M059J (cell line): Measurements from ENCODE around the gene SCAANT1. TPM values are rescaled to one million over a fixed set of nuclear protein-coding genes. Genes with fewer than 3 reads are reported as not detected.

ENCODE experiments used
- DNase-seq: peaks from one replicate; pipeline ENCODE4 v3.0.0-alpha.2; 2012; ENCODE audit warnings: low read depth
- total RNA-seq: library from RNA; depleted of rRNA; stranded (reverse); fragments of >200 nt; shearing (Covaris generic); gene quantifications from 2 replicates; pipeline ENCODE4 v1.2.3, GENCODE V29; 2014; rRNA removed

The SCAANT1 gene
- total RNA-seq, result not detected in 2 replicates

DNA sequence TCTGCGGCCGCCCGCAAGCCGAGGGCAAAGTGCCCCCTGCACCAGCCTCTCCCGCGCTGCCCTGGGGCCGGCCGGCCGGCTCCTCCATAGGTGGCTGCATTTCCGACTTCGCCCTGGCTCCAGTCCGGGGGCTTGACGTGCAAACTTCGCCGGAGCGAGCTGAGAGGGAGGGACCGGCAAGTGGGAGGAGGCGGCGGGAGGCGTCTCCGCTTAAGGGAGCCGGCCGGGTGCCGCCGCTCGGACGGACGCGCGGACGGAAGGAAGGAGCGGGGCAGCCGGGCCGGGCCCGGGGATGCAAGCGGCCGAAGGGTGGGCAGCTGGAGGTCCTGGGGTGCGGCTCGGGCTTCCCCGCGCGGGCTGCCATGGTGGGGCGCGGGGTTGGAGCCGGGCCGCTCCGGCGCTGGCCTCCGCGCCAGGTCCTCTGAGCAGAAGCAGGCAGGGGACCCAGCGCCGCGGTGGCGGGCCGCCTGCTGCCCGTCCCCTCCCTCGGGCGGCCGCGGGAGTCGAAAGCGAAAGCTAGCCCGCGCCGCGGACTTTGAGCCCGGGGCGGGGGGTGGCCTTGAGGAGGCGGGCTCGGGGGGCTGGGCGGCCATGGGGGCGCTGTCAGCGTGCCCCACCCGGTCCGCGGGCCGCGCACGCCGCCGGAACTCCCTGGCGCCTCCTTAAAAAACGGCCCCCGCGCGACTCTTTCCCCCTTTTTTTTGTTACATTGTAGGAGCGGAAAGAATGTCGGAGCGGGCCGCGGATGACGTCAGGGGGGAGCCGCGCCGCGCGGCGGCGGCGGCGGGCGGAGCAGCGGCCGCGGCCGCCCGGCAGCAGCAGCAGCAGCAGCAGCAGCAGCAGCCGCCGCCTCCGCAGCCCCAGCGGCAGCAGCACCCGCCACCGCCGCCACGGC, at the start of gene SCAANT1:
TSS of gene SCAANT1 (minus strand) at position 511 of the 895 bp plus-strand sequence.
- DNase-seq, result peak; percentile 78

- DNase-seq, result peak; percentile 25
Measured at GRCh38 chr3:63961891-63962290, 49.7 kb upstream of the SCAANT1 start.

- peak; percentile 55 for DNase-seq
Measured at GRCh38 chr3:63960048-63960711, 48.0 kb upstream of the SCAANT1 start.

DNA sequence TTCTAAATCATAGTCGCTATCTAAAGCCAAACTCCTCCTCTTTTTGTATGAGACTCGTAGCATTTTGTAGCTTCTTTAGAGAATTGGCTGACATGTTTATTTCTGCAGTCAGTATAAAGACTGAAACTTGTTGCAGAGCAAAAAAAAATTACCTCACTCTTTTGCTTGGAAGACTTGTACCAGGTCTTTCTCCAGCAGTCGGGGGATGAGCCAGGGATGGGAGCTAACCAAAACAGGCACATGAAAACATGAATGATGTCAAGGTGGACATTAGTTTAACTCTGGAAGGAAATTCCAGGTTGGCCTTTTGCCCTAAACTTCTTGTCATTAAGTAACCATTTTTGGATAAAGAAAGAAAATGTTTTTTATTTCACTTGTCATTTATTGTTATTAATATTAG, 47.0 kb upstream of the SCAANT1 start:
- no peak for DNase-seq

DNA sequence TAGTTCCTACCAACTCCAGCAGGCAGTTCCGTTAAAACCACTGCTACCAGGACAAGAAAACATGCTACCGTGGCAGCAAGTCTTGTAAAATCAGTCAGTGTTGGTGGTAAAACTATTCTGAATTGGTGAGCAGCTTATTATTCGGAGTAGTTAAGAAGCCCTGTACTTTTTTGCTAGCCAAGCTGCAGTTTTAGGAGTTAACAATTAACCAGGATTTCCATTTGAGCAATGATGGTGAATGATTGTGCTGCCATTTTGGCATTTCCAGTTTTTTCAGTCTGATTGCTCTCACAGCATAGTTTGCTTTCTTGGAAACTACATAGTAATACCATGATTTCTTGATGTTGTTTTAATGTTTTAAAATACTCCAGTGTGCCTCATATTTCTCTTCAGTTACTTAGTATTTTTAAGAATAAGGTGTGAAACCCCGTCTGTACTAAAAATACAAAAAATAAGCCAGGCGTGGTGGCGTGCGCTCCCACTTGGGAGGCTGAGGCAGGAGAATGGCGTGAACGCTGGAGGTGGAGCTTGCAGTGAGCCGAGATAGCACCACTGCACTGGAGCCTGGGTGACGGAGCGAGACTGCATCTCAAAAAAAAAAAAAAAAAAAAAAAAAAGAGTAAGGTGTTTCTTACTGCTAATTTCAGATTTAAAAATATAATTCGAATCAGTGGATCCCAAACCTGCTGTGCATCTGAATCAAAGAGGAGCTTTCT, 43.8 kb upstream of the SCAANT1 start:
- DNase-seq, result no peak

- DNase-seq, result no peak
Measured at GRCh38 chr3:63955036-63955650, 43.0 kb upstream of the SCAANT1 start.

GRCh38 chr3:63954182-63954581, 42.0 kb upstream of the SCAANT1 start:
- peak; percentile 8 for DNase-seq

- DNase-seq, result no peak
Measured at GRCh38 chr3:63952248-63952594, 40.0 kb upstream of the SCAANT1 start.

- no peak for DNase-seq
Measured at GRCh38 chr3:63951492-63952247, 39.5 kb upstream of the SCAANT1 start.

- DNase-seq, result no peak
Measured at GRCh38 chr3:63950698-63951097, 38.5 kb upstream of the SCAANT1 start.

DNA sequence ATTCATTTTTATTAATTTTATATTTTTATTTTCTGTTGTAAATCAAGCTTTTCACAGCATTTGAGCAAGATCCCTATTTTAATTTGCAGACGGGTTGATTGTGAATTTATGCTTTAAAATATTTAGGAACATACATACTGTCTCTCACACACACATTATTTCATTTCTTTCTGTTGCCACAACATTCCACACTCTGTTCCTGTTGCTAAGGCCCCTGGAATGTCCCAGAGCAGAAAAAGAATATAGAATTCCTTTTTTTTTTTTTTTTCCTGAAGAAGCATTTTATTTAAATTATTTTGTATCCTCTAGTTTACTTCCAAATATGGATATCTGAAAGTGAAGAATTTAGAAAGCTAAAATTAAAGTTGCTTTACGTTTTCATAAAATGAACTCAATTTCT, 36.8 kb upstream of the SCAANT1 start:
- DNase-seq, result no peak

DNA sequence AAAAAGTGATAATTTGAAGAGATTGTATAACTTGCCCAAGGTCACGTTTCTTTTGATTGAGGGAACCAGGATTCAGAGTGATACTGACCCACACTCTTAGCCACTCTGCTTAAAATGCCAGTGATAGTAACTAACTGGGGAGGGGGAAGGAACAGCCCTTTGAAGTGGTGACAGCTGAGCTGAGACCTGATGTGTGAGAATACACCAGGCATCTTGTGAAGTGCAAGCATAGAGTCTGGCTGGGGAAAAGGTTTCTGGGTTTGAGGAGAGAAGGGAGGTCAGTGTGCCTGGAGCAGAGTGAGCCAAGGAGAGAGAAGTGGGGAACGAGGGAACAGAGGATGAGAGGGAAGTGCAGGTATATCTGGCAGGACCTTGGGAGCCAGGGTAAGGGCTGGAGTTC, 35.4 kb upstream of the SCAANT1 start:
- DNase-seq, result no peak

- DNase-seq, result no peak
Measured at GRCh38 chr3:63946753-63947152, 34.6 kb upstream of the SCAANT1 start.

- no peak for DNase-seq
Measured at GRCh38 chr3:63945558-63946096, 33.4 kb upstream of the SCAANT1 start.

DNA sequence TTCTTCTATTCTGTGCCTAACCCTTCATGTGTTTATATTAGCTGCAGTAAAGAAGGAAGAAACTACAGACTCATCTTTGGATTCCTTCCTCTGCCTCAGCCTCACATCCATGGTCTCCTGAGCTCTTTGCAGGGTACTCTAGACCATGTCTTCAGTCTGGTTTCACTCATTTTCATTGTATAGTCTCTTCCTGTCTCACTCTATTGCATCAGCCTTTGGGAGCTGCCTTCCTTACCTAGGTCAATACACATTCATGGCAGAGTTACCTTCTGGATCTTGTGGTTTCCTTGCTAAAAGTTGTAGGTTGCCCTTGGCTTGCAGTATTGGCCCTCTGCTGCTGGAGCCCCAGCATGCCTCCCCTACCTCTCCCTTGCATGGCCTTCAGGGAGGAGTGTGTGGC, 31.5 kb upstream of the SCAANT1 start:
- no peak for DNase-seq

- no peak for DNase-seq
Measured at GRCh38 chr3:63942528-63942927, 30.3 kb upstream of the SCAANT1 start.

DNA sequence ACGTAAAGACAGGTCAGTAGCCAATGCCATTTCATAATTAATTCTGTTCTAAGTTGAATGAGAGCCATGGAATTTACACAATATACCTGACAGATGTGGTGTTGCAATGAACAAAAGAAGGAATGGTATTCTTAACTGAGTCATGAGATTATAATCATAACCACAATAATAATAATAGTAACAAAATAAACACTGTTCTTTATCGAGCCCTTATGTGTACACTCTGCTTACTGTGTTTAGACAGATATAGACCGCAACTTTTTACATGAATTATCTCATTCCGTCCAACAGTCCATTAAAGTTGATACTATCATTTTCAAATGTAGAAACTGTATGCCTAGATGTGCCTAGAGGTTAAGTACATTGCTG, 28.2 kb upstream of the SCAANT1 start:
- DNase-seq, result peak; percentile 45

- no peak for DNase-seq
Measured at GRCh38 chr3:63937661-63938651, 25.8 kb upstream of the SCAANT1 start.

GRCh38 chr3:63936925-63937324, 24.7 kb upstream of the SCAANT1 start:
- no peak for DNase-seq
